ENCODE data around the gene NUDT8. TPM values are rescaled to one million over a fixed set of nuclear protein-coding genes. Genes with fewer than 3 reads are reported as not detected.
"Not testable (repeated sequence)": the region's sequence is repeated elsewhere in the genome, so short reads cannot be mapped to it uniquely, and the experiment has no call there.

The NUDT8 gene
- total RNA-seq, 6 experiments from 2014 or later, result 12.7 to 31.4 (median 18.3) TPM

GRCh38 chr11:67664213-67664585 is 34.5 kb upstream of the NUDT8 start:
- WGBS (ENCODE audit: insufficient coverage, low coverage, low lambda C conversion rate, missing lambda C conversion rate), result no CpG with 5 or more reads among the region's 16 CpGs
- Histone ChIP-seq H3K4me1 (no peaks in the 10 kb centered on the region), H3K27ac (no peak overlapping the region), H3K9me3 (no peaks in the 10 kb centered on the region), H3K27me3 (no peaks in the 10 kb centered on the region), H3K36me3 (no peaks in the 10 kb centered on the region), H3K4me3 (no peak overlapping the region)
- TF ChIP-seq CTCF (IDR thresholded peaks at IDR 0.05) (no peak), POLR2A (IDR thresholded peaks at IDR 0.05) (no peak)
- intact Hi-C loops (cut with DNase I), result no loop called here
- ATAC-seq (no peak), DNase-seq (no peak)

- no peaks in the 10 kb centered on the region for H3K36me3 ChIP-seq
- intact Hi-C loops (cut with DNase I), result no loop called here
- H3K4me3 ChIP-seq, result no peak overlapping the region
- no peaks in the 10 kb centered on the region for H3K27me3 ChIP-seq
- H3K27ac ChIP-seq, result no peak overlapping the region
- TF ChIP-seq CTCF (IDR thresholded peaks at IDR 0.05) (no peak), POLR2A (IDR thresholded peaks at IDR 0.05) (no peak)
- H3K4me1 ChIP-seq, result no peaks in the 10 kb centered on the region
- no peak for ATAC-seq
- no peaks in the 10 kb centered on the region for H3K9me3 ChIP-seq
- no CpG with 5 or more reads among the region's 22 CpGs for WGBS (ENCODE audit: insufficient coverage, low coverage, low lambda C conversion rate, missing lambda C conversion rate)
- DNase-seq, result no peak
Measured at GRCh38 chr11:67663532-67664212, 33.9 kb upstream of the NUDT8 start.

GRCh38 chr11:67662835-67663531 is 33.2 kb upstream of the NUDT8 start:
- WGBS (ENCODE audit: insufficient coverage, low coverage, low lambda C conversion rate, missing lambda C conversion rate), result 77% methylated on average over 8 of the region's 19 CpGs
- intact Hi-C loops (cut with DNase I), result no loop called here
- Histone ChIP-seq H3K36me3 (no peaks in the 10 kb centered on the region), H3K27ac (no peak overlapping the region), H3K4me1 (no peaks in the 10 kb centered on the region), H3K4me3 (no peak overlapping the region), H3K27me3 (no peaks in the 10 kb centered on the region), H3K9me3 (no peaks in the 10 kb centered on the region)
- no peak for DNase-seq
- TF ChIP-seq CTCF (IDR thresholded peaks at IDR 0.05) (no peak), POLR2A (IDR thresholded peaks at IDR 0.05) (no peak)
- peak in 1 of 4 donors; percentile 7 for ATAC-seq

GRCh38 chr11:67662142-67662834 is 32.6 kb upstream of the NUDT8 start:
- no peak for TF ChIP-seq CTCF (IDR thresholded peaks at IDR 0.05)
- no peak for TF ChIP-seq POLR2A (IDR thresholded peaks at IDR 0.05)
- H3K27me3 ChIP-seq, result no peaks in the 10 kb centered on the region
- no peak overlapping the region for H3K27ac ChIP-seq
- 77% methylated on average over 7 of the region's 12 CpGs for WGBS (ENCODE audit: insufficient coverage, low coverage, low lambda C conversion rate, missing lambda C conversion rate)
- intact Hi-C loops (cut with DNase I), result no loop called here
- no peak overlapping the region for H3K4me3 ChIP-seq
- no peaks in the 10 kb centered on the region for H3K36me3 ChIP-seq
- no peaks in the 10 kb centered on the region for H3K4me1 ChIP-seq
- DNase-seq (no peak), ATAC-seq (no peak)
- no peaks in the 10 kb centered on the region for H3K9me3 ChIP-seq

- H3K4me3 ChIP-seq; intact Hi-C loops (cut with DNase I); DNase-seq; H3K4me1 ChIP-seq; ATAC-seq; H3K27me3 ChIP-seq; H3K27ac ChIP-seq; H3K36me3 ChIP-seq; H3K9me3 ChIP-seq: not testable (repeated sequence)
- 15% methylated on average over 2 of the region's 5 CpGs for WGBS (ENCODE audit: insufficient coverage, low coverage, low lambda C conversion rate, missing lambda C conversion rate)
Measured at GRCh38 chr11:67660752-67661151, 31.0 kb upstream of the NUDT8 start.
